SHP77 treated with DMSO at 0.1 percent for 48 hours (cell line): ENCODE results near the gene ADCY7.
"Not testable (repeated sequence)": the region's sequence is repeated elsewhere in the genome, so short reads cannot be mapped to it uniquely, and the experiment has no call there.

Experiments used
- DNase-seq: peaks from one replicate; lab custom pipeline; 2025; lab: John Stamatoyannopoulos, UW

Gene ADCY7

GRCh38 chr16:50266337-50267091 lies at the start of gene ADCY7:
Gene ADCY7 (plus strand): TSS chr16:50266551. CDS start chr16:50288180, 21,629 bp downstream.
- no peak for DNase-seq

GRCh38 chr16:50219402-50219975 lies 46.9 kb upstream of the ADCY7 start:
- DNase-seq = no peak

GRCh38 chr16:50224286-50224685 lies 42.1 kb upstream of the ADCY7 start:
- DNase-seq = no peak

- DNase-seq = no peak
Measured at GRCh38 chr16:50227120-50227519, 39.2 kb upstream of the ADCY7 start.

GRCh38 chr16:50227665-50228064 lies 38.7 kb upstream of the ADCY7 start:
- DNase-seq = no peak

- DNase-seq = no peak
Measured at GRCh38 chr16:50228364-50228868, 37.9 kb upstream of the ADCY7 start.

- no peak for DNase-seq
Measured at GRCh38 chr16:50229149-50229726, 37.1 kb upstream of the ADCY7 start.

- DNase-seq = no peak
Measured at GRCh38 chr16:50234771-50235556, 31.4 kb upstream of the ADCY7 start.

- DNase-seq = no peak
Measured at GRCh38 chr16:50235581-50235980, 30.8 kb upstream of the ADCY7 start.

- no peak for DNase-seq
Measured at GRCh38 chr16:50238314-50238713, 28.0 kb upstream of the ADCY7 start.

- DNase-seq = no peak
Measured at GRCh38 chr16:50238868-50239301, 27.5 kb upstream of the ADCY7 start.

GRCh38 chr16:50243024-50243423 lies 23.3 kb upstream of the ADCY7 start:
- not testable (repeated sequence) for DNase-seq

GRCh38 chr16:50244140-50244503 lies 22.2 kb upstream of the ADCY7 start:
- no peak for DNase-seq

GRCh38 chr16:50244504-50245416 lies 21.6 kb upstream of the ADCY7 start:
- no peak for DNase-seq

- no peak for DNase-seq
Measured at GRCh38 chr16:50245417-50246298, 20.7 kb upstream of the ADCY7 start.

- DNase-seq = no peak
Measured at GRCh38 chr16:50246299-50247122, 19.8 kb upstream of the ADCY7 start.

GRCh38 chr16:50247123-50247905 lies 19.0 kb upstream of the ADCY7 start:
- DNase-seq = no peak

GRCh38 chr16:50247906-50248608 lies 18.3 kb upstream of the ADCY7 start:
- DNase-seq = no peak
